HCT116 (cell line): ENCODE measurements around the gene IGFBPL1.

ENCODE experiments used
- CTCF ChIP-seq, 3 experiments: fragments of 200-600 bp in 1 of 3; sonication (generic) in 1 of 3; IDR thresholded peaks in 2 of 3; conservative IDR thresholded peaks in 1 of 3; 2 replicates each; pipeline ENCODE4 v1.5.1; 2012 to 2017; ENCODE audit warnings: low read depth in 2 of 3, low read length in 2 of 3, antibody characterized with exemption in 1 of 3, borderline replicate concordance in 1 of 3, control low read depth in 1 of 3, mild to moderate bottlenecking in 1 of 3, mixed read lengths in 1 of 3, mixed run types in 1 of 3, moderate library complexity in 1 of 3; ENCODE audit not compliant: insufficient read depth in 1 of 3
- POLR2AphosphoS5 ChIP-seq: IDR thresholded peaks from 2 replicates; pipeline ENCODE4 v1.6.1; 2011; ENCODE audit warnings: mild to moderate bottlenecking, low read depth, low read length, moderate library complexity
- SP1 ChIP-seq: IDR thresholded peaks from 2 replicates; pipeline ENCODE4 v1.6.1; 2012; ENCODE audit warnings: low read depth

DNA sequence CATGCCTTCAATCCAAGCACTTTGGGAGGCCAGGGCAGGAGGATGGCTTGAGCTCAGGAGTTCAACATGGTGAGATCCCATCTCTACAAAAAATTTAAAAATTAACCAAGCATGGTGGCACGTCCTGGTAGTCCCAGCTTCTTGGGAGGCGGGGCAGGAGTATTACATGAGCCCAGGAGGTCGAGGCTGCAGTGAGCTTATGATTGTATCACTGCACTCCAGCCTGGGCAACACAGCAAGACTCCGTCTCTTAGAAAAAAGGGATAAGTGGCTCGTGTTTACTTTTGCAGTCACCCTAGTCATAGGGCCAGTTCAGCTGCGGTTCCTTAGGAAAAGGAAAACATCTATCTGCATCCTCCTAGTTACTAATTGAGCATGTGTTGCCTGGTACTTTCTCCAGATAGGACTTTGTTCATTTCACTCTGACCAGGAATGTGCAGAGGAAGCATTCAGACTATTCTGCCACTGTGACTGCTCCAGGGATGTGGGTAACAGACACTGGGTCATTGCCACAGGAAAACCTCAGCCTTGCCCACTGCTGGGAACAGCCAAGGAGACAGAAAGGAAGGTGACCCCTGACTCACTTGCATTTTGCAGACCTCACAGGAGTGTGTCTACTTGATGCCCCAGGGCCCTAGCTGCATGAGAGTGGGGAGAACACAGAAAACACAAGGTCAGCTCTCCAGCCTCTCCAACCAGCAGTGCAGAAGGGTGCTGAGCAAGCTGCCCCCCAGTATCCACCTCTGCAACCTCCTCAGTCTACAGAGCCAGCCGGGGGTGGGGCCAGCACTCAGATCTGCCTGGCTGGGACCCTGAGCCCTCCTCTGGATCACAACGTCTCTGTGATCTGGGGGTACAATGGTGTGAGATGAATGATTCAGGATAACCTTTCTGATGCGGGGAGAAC, 65.6 kb downstream of the IGFBPL1 start:
- no peak for TF ChIP-seq CTCF (IDR thresholded peaks at IDR 0.05 in 2 of 3, conservative IDR thresholded peaks at IDR 0.05 in 1 of 3; ENCODE audit: borderline replicate concordance in 1 of 3, insufficient read depth in 1 of 3, low read depth in 2 of 3, low read length in 2 of 3)
- no peak for TF ChIP-seq POLR2AphosphoS5
- no peak for TF ChIP-seq SP1
